Calu3 (cell line): ENCODE measurements around the gene ESR2. TPM values are rescaled to one million over a fixed set of nuclear protein-coding genes. Genes with fewer than 3 reads are reported as not detected.

Source experiments
- BruUV-seq: library from RNA; stranded (reverse); fragments of 400-500 nt; replicated peaks from 2 replicates; lab custom pipeline; 2021; lab: Mats Ljungman, UMichigan
- CTCF ChIA-PET: fragments of 300-600 bp; sonication (Branson Sonifier 250); formaldehyde crosslinking; loops from one replicate; lab custom pipeline; 2022; ENCODE audit warnings: antibody characterized with exemption; lab: Charles Lee
- DNase-seq: peaks from one replicate; pipeline ENCODE4 v3.0.0; 2022
- H3K27ac Mint-ChIP-seq: one replicate; pipeline ENCODE4 v1.8.0; 2022; ENCODE audit warnings: mixed read lengths; ENCODE audit not compliant: unreplicated experiment
- H3K27me3 Mint-ChIP-seq: one replicate; pipeline ENCODE4 v1.8.0; 2022; ENCODE audit warnings: mixed read lengths; ENCODE audit not compliant: unreplicated experiment
- H3K36me3 Mint-ChIP-seq: one replicate; pipeline ENCODE4 v1.8.0; 2022; ENCODE audit warnings: mild to moderate bottlenecking, moderate library complexity, mixed read lengths; ENCODE audit not compliant: insufficient read depth, unreplicated experiment
- H3K4me1 Mint-ChIP-seq: one replicate; pipeline ENCODE4 v1.8.0; 2022; ENCODE audit warnings: mild to moderate bottlenecking, low read depth, mixed read lengths; ENCODE audit not compliant: unreplicated experiment
- H3K4me3 Mint-ChIP-seq: one replicate; pipeline ENCODE4 v1.8.0; 2022; ENCODE audit warnings: mild to moderate bottlenecking, low read depth, moderate library complexity, mixed read lengths; ENCODE audit not compliant: unreplicated experiment
- H3K9me3 Mint-ChIP-seq: one replicate; pipeline ENCODE4 v1.8.0; 2022; ENCODE audit warnings: low read depth, mixed read lengths; ENCODE audit not compliant: unreplicated experiment
- CTCF ChIP-seq: fragments of 200-600 bp; IDR thresholded peaks from one replicate; pipeline ENCODE4 v1.8.0; 2022; ENCODE audit warnings: antibody characterized with exemption; ENCODE audit not compliant: unreplicated experiment
- intact Hi-C: fragments of 100-400 bp; cut with micrococcal nuclease; formaldehyde crosslinking; loops from one replicate; pipeline ENCODE4 v1.10.0; 2022; ENCODE audit not compliant: unreplicated experiment
- total RNA-seq: library from RNA; stranded (reverse); gene quantifications from 2 replicates; pipeline ENCODE4 v1.2.3, GENCODE V29; 2022

Gene ESR2
- total RNA-seq, 1 experiment from 2014 or later, result not detected

GRCh38 chr14:64202716-64203115 lies 91.5 kb downstream of the ESR2 start:
- DNase-seq, result no peak
- CTCF ChIA-PET, result no interaction called here
- Mint-ChIP-seq H3K27ac (no peak overlapping the region), H3K9me3 (no peaks in the 10 kb centered on the region), H3K27me3 (no peaks in the 10 kb centered on the region), H3K4me3 (no peak overlapping the region), H3K36me3 (no peaks in the 10 kb centered on the region), H3K4me1 (peaks cover 13% of the 10 kb centered on the region)
- no TSS peak for BruUV-seq
- TF ChIP-seq CTCF, result no peak
- intact Hi-C loops, result no loop called here

- TF ChIP-seq CTCF, result no peak
- intact Hi-C loops, result no loop called here
- CTCF ChIA-PET, result no interaction called here
- Mint-ChIP-seq H3K27me3 (no peaks in the 10 kb centered on the region), H3K4me3 (no peak overlapping the region), H3K4me1 (peaks cover 13% of the 10 kb centered on the region), H3K9me3 (no peaks in the 10 kb centered on the region), H3K27ac (no peak overlapping the region), H3K36me3 (no peaks in the 10 kb centered on the region)
- DNase-seq, result no peak
- no TSS peak for BruUV-seq
Observed at GRCh38 chr14:64201921-64202545, 92.1 kb downstream of the ESR2 start.

- BruUV-seq, result no TSS peak
- no peaks in the 10 kb centered on the region for H3K27me3 Mint-ChIP-seq
- DNase-seq, result peak; percentile 18
- H3K27ac Mint-ChIP-seq, result no peak overlapping the region
- no peak overlapping the region for H3K4me3 Mint-ChIP-seq
- no peaks in the 10 kb centered on the region for H3K9me3 Mint-ChIP-seq
- intact Hi-C loops, result no loop called here
- TF ChIP-seq CTCF, result no peak
- H3K36me3 Mint-ChIP-seq, result no peaks in the 10 kb centered on the region
- CTCF ChIA-PET, result no interaction called here
- H3K4me1 Mint-ChIP-seq, result peaks cover 13% of the 10 kb centered on the region
Observed at GRCh38 chr14:64201296-64201695, 92.9 kb downstream of the ESR2 start.

GRCh38 chr14:64200170-64200569 lies 94.0 kb downstream of the ESR2 start:
- Mint-ChIP-seq H3K4me3 (no peak overlapping the region), H3K36me3 (no peaks in the 10 kb centered on the region), H3K27ac (no peak overlapping the region), H3K4me1 (peaks cover 13% of the 10 kb centered on the region), H3K9me3 (no peaks in the 10 kb centered on the region), H3K27me3 (no peaks in the 10 kb centered on the region)
- no TSS peak for BruUV-seq
- TF ChIP-seq CTCF, result no peak
- intact Hi-C loops, result no loop called here
- CTCF ChIA-PET, result interaction anchor here (0.6 kb wide), 1 partner anchor 346 kb away, joined by 4 read pairs; no protein-coding TSS in a partner anchor
- DNase-seq, result no peak
